Ishikawa (cell line): ENCODE measurements around the gene SUPT6H.

Source experiments
- CEBPB ChIP-seq: IDR thresholded peaks from 2 replicates; pipeline ENCODE4 v1.6.1; 2012
- CREB1 ChIP-seq: IDR thresholded peaks from 2 replicates; pipeline ENCODE4 v1.6.1; 2012; ENCODE audit warnings: low read depth
- EGR1 ChIP-seq: IDR thresholded peaks from 2 replicates; pipeline ENCODE4 v1.6.1; 2012
- EP300 ChIP-seq: IDR thresholded peaks from 2 replicates; pipeline ENCODE4 v1.6.1; 2012; ENCODE audit warnings: borderline replicate concordance
- FOXM1 ChIP-seq: IDR thresholded peaks from 2 replicates; pipeline ENCODE4 v1.6.1; 2012; ENCODE audit warnings: low read depth, borderline replicate concordance
- MAX ChIP-seq: IDR thresholded peaks from 2 replicates; pipeline ENCODE4 v1.6.1; 2012
- NFIC ChIP-seq: IDR thresholded peaks from 2 replicates; pipeline ENCODE4 v1.6.1; 2012
- RAD21 ChIP-seq: IDR thresholded peaks from 2 replicates; pipeline ENCODE4 v1.6.1; 2012; ENCODE audit warnings: low read depth
- REST ChIP-seq: IDR thresholded peaks from 2 replicates; pipeline ENCODE4 v1.6.1; 2012; ENCODE audit warnings: low read depth, mild to moderate bottlenecking
- TAF1 ChIP-seq: IDR thresholded peaks from 2 replicates; pipeline ENCODE4 v1.6.1; 2012; ENCODE audit warnings: low read depth, mild to moderate bottlenecking
- TCF12 ChIP-seq: IDR thresholded peaks from 2 replicates; pipeline ENCODE4 v1.6.1; 2012; ENCODE audit warnings: low read depth
- TEAD4 ChIP-seq: IDR thresholded peaks from 2 replicates; pipeline ENCODE4 v1.6.1; 2012
- USF1 ChIP-seq: IDR thresholded peaks from 2 replicates; pipeline ENCODE4 v1.6.1; 2012
- YY1 ChIP-seq: IDR thresholded peaks from 2 replicates; pipeline ENCODE4 v1.6.1; 2012; ENCODE audit warnings: low read depth
- ZBTB7A ChIP-seq: IDR thresholded peaks from 2 replicates; pipeline ENCODE4 v1.6.1; 2012; ENCODE audit warnings: low read depth

SUPT6H gene

GRCh38 chr17:28684963-28685362 lies 23.0 kb downstream of the SUPT6H start:
- TF ChIP-seq FOXM1: no peak
- TF ChIP-seq YY1: no peak
- TF ChIP-seq TCF12: no peak
- TF ChIP-seq REST: no peak
- no peak for TF ChIP-seq NFIC
- TF ChIP-seq USF1: no peak
- TF ChIP-seq TEAD4: no peak
- TF ChIP-seq EGR1: no peak
- no peak for TF ChIP-seq EP300
- TF ChIP-seq CREB1: no peak
- no peak for TF ChIP-seq ZBTB7A
- TF ChIP-seq CEBPB: no peak
- no peak for TF ChIP-seq RAD21

- no peak for TF ChIP-seq FOXM1
- no peak for TF ChIP-seq EP300
- TF ChIP-seq NFIC: no peak
- no peak for TF ChIP-seq CEBPB
- TF ChIP-seq TEAD4: no peak
- TF ChIP-seq TAF1: no peak
These were observed 23.4 kb downstream of the SUPT6H start for GRCh38 chr17:28685366-28685765.

- no peak for TF ChIP-seq RAD21
- no peak for TF ChIP-seq TAF1
These were observed 24.3 kb downstream of the SUPT6H start for GRCh38 chr17:28686296-28686695.

GRCh38 chr17:28688481-28688880 lies 26.5 kb downstream of the SUPT6H start:
- TF ChIP-seq YY1 (no peak), EP300 (no peak), REST (no peak), CEBPB (no peak), CREB1 (no peak), ZBTB7A (no peak), EGR1 (no peak), TCF12 (no peak), TEAD4 (no peak), FOXM1 (no peak), USF1 (no peak), TAF1 (no peak)

GRCh38 chr17:28689011-28689410 lies 27.0 kb downstream of the SUPT6H start:
- TF ChIP-seq EP300 (no peak), TAF1 (no peak), EGR1 (no peak), CREB1 (no peak), NFIC (no peak), MAX (no peak), TEAD4 (no peak), FOXM1 (no peak), USF1 (no peak), ZBTB7A (no peak), REST (no peak), RAD21 (no peak), TCF12 (no peak)
